ENCODE results near the gene NHLRC2.

Gene NHLRC2

GRCh38 chr10:113859261-113859660, 4.8 kb downstream of the NHLRC2 start:
- DNase-seq (ENCODE audit: low read depth): no peak

DNA sequence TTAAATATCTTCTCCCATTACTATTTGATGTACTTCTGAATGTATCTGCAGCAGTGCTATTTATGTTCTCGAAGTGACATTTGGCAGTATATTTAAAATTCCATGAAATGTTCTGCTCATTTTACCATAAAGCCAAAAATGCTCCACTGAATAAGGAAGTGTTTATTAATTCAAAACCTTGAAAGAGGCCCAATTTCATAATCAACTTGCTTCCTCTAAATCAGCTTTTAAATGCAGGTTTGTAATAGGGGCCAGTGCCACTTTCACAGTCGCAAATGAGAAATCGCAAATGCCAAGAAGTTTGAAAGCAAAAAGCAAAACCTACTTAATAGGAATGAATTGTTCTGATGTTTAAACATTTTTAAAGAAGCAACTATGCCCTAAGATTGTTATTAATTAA, 11.4 kb downstream of the NHLRC2 start:
- DNase-seq (ENCODE audit: low read depth): no peak

DNA sequence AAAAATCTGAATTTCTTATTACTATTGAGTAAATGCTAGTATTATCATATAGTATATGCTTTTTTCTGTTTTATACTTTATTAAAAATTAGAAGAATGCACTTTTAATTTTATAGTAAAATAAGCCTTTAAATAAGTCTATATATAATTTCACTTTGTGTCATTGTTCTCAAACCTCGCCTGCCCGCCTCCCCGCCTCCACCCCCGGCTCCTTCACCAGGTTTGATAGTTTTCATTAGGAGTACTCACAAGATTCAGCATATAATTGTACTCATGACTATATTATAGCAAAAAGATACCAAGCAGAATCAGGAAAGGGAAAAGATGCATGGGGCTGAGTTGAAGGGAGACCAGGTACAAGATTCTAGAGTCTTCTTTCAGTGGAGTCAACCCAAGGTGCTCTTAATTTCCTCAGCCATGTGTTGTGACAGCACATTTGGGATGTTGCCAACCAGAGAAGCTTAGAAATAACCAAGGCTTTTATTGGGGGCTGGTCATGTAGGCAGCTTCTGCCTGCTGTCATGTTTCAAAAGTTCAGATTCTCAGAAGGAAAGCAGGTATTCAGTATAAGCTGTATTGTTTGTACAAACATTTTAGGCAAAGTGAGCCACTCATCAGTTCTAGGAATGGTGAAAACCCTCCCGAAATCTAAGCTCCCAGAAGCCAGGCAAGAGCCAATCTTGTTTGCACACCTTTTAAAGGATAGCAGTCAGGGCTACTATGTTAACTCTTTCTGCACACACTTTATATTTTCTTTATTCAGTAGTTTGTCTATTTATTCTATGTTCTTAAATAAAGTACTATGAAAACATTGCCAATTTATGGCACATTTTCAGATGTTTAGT, 12.3 kb downstream of the NHLRC2 start:
- no peak for DNase-seq (ENCODE audit: low read depth)

DNA sequence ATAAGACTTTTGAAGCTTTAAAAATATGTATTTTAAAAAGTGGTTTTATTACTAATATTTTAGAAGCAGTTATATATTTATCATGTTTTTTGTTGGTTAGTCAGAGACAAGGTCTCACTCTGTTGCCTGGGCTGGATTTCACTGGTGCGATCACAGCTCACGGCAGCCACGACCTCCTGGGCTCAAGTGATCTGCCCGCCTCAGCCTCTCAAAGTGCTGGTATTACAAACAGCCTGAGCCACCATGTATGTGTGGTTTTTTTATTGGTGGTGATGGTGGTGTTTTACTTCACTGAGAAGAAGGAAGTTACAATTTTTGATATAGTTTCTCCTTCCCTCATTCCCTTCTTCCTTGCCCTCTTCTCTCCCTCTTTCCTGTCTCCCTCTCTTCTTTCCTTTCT, 13.4 kb downstream of the NHLRC2 start:
- DNase-seq (ENCODE audit: low read depth): no peak

DNA sequence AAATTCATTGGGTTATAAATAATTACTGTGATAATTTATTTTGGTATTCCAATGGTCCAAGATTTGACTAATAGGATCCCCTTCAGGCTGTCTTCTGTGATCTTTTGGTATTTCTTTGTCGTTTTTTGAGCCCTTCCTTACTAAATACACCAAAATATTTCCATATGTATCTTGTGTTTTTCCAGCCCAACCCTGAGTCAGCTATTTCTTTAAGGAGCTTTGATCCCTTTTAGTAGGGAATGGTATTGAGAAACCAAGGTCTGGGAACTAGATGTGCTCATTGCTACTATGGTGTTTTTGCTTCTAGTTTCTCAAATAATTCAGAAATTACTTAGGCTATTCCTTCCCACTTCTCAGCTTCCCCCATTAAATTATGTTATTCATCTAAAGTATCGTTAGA, 15.3 kb downstream of the NHLRC2 start:
- no peak for DNase-seq (ENCODE audit: low read depth)

GRCh38 chr10:113872139-113873030, 17.9 kb downstream of the NHLRC2 start:
- DNase-seq (ENCODE audit: low read depth): no peak

GRCh38 chr10:113875212-113875611, 20.8 kb downstream of the NHLRC2 start:
- DNase-seq (ENCODE audit: low read depth): no peak

DNA sequence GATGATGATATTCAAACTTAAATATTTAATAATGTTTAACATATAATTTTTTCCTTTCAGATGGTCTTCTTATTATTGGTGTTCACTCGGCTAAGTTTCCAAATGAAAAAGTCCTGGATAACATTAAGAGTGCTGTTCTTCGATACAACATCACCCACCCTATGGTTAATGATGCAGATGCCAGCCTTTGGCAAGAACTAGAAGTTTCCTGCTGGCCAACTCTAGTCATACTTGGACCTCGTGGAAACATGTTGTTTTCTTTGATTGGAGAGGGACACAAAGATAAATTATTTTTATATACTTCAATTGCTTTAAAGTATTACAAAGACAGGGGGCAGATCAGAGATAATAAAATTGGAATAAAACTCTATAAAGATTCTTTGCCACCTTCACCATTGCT, 22.0 kb downstream of the NHLRC2 start:
- DNase-seq (ENCODE audit: low read depth): no peak

DNA sequence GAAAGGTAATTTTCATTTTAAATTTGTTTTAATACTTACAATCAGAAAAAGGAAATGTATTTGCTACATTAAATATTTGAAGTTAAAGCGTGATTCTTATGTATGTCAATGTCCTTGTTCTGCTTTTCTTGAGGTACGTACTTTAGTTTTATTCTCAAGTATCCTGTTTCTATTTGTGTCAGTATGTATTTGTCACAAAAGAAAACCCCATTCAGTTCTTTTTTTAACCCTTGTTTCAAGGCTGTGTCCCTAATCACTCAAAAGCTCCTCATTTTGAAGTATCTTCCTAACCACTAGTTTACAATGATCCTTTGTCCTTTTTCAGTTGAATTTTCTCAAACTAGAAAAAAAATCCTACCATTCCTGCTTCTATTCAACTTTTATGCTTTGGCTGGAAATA, 25.2 kb downstream of the NHLRC2 start:
- no peak for DNase-seq (ENCODE audit: low read depth)

- DNase-seq (ENCODE audit: low read depth): no peak
Measured at GRCh38 chr10:113880236-113880635, 25.8 kb downstream of the NHLRC2 start.

DNA sequence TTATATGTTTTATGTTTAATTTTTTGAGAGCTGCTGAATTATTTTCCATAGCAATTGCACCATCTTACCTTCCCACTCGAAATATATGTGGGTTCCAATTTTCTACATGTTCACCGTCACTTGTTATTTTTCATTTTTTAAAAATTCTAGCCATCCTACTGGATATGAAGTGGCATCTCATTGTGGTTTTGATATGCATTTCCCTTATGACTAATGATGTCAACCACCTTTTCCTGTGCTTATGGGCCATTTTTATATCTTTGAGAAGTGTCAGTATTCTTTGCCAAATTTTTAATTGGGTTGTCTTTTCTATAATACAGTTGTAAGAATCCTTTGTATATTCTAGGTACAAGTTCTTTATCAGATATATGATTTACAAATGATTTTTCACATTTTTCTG, 27.8 kb downstream of the NHLRC2 start:
- no peak for DNase-seq (ENCODE audit: low read depth)

DNA sequence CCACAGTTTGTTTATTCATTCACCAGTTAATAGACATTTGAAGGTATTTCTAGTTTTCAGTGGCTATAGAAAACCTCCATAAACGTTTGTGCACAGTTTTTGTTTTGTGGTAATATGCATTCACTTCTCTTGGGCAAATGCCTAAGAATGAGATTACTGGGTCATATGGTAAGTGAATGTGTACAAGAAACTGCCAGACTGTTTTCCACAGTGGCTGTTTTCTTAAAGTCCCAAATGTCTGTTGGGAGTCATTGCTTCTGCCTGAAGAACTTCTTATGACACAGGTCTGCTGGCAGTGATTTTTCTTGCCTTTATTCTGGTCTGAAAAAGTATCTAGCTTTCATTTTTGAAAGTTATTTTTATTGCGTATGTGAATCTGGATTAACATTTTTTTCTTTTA, 35.5 kb downstream of the NHLRC2 start:
- DNase-seq (ENCODE audit: low read depth): no peak

DNA sequence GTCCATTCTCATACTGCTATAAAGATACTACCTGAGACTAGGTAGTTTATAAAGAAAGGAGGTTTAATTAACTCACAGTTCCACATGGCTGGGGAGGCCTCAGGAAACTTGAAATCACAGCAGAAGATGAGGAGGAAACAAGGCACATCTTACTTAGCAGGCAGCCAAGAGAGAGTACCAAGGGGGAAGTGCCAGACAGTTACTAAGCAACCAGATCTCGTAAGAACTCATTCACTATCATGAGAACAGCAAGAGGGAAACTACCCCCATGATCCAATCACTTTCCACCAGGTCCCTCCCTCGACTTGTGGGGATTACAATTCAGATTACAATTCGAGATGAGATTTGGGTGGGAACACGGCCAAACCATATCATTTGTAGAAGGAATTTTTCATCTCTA, 36.3 kb downstream of the NHLRC2 start:
- DNase-seq (ENCODE audit: low read depth): no peak

DNA sequence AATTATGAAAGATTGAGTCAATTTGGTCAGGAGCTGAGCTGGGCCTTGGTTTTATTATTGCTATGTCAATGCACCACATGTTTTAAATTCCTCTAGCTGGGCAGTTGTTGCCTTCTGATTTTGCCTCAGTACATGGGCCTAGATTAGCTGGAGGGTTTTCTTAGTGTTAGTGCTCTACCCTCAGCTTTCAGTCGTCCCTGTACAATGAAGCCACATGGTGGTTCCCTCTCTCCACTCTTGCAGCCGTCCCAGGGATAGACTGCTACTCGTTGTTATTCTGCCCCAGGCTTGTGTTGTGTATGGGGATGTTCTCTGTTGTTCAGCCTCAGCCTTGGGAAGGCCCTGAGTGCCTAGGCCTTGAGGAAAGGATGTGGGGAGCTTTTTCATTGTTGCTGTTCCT, 37.0 kb downstream of the NHLRC2 start:
- no peak for DNase-seq (ENCODE audit: low read depth)

- DNase-seq (ENCODE audit: low read depth): no peak
Measured at GRCh38 chr10:113893570-113893969, 39.1 kb downstream of the NHLRC2 start.

DNA sequence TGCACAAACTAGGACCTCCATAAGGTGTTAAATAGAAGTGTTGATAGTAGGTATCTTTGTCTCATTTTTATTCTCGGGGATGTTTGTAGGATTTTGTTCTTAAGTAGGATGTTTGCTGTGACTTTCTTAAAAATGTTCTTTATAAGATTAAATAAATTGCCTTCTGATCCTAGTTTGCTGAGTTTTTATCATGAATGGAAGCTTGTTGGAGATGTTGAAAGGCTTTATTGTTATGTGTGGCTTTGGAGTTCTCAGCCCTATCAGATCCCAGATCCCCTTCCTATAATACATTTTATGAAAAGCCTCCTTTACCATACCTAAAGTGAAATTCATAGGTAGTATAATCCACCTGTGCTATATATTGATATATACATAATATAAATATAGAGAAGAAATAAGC, 40.1 kb downstream of the NHLRC2 start:
- no peak for DNase-seq (ENCODE audit: low read depth)

DNA sequence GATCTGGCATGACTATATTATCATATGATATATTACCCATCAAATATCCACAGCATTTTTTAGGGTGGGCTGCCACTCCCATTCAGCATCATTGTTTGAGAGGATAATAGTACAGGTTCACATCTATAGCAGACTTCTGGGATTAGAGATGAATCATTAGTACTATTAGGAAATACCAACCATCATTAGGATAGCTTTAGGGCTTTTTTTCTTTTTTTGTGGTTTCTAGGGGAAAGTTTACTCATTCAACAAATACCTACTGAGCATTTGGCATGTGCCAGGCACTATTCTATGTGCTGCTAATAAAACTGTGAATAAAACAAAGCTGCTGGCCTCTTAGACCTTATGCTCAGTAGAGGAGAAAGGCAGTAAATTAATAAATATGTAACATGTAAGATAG, 40.6 kb downstream of the NHLRC2 start:
- no peak for DNase-seq (ENCODE audit: low read depth)

DNA sequence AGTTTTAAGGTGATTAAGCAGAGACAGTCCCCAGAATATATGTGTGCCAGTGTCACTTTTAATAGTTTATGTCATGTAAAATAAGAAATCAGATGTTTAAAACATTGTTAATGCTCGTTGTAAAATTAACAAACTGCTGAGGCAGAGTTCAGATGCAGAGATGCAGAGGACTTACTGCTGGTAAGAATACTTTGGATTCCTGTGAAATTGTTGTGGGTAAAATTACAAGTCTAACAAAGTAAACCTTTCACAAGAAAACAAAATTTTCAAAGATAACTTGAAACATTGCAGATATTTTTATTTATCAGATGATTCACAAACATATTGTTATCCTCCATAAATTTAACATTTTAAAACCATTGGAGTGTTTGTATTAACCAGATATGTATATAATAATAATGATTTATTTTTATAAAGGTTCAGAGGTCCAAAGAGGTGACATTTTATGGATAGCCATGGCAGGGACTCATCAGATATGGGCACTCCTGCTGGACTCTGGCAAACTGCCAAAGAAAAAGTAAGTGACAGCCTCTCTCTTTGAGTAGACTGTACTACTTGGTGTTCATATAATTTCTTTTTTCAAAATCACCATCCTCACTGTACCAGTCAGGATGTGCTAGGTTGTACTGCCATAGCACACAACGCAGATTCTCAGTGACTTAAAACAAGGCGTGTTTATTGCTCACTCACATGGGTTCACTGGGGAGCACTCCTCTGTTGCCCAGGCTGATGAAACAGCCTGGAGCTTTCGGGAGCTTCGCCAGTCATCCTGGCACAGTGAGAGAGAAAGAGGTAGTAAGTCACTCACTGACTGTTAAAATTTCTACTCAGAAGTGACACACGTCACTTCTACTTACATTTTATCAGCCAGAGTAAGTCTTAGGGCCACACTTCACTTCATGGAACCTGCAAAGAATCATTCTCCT, 43.5 kb downstream of the NHLRC2 start:
- no peak for DNase-seq (ENCODE audit: low read depth)

DNA sequence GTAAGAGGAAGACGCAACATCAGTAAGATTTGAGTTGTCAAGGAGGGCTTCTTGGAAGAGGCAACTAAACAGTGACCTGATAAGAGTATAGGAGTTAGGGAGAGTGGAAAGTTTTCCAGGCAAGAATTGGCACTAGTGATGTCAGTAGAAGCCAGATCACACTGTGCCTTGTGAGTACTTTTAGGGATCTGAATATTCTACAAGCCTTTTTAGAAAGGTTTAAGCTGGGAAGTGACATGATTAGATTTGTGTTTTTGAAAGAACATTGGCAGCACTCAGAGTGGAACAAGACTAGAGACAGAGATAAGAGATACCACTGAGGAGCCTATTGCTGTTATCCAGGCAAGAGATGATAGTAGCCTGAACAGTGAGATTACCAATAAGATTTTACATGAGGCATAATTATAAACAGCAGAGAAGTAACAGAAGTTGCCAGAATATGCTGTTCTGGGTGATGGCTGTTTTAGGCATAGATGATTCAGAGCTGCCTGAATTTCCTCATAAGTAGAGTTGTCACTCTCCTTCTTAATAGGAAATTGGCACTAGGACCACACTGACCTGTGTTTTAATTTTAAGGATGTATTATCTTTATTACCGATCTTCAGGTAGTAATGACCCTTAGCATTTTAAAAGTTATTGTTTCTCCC, 45.6 kb downstream of the NHLRC2 start:
- DNase-seq (ENCODE audit: low read depth): no peak

GRCh38 chr10:113905756-113906155, 51.3 kb downstream of the NHLRC2 start:
- no peak for DNase-seq (ENCODE audit: low read depth)

GRCh38 chr10:113907166-113907565, 52.7 kb downstream of the NHLRC2 start:
- no peak for DNase-seq (ENCODE audit: low read depth)

DNA sequence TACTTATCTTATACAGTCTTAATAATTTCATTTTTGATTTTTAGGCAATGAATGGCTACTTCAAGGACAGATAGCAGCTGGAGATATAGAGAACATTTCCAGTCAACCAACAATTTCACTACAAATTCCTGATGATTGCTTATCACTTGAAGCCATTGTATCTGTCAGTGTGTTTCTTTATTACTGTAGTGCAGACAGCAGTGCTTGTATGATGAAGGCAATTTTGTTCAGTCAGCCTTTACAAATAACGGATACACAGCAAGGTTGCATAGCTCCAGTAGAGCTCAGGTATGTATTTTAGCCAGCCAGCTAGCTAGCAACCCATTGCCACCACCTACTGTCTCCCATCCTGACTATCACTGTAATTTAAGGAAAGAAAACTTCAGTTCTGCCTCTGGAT, 53.8 kb downstream of the NHLRC2 start:
- DNase-seq (ENCODE audit: low read depth): no peak

Measured in stimulated activated CD8-positive, alpha-beta memory T cell treated with anti-CD3 and anti-CD28 coated beads, Interleukin-15, amount 100 ng/mL, for 1 hour (primary cell).